ENCODE measurements around the gene DAP3.
A peak's percentile ranks its signal among the peaks of the same experiment; 100 is the strongest.
"Not testable (repeated sequence)": the region's sequence is repeated elsewhere in the genome, so short reads cannot be mapped to it uniquely, and the experiment has no call there.

The DAP3 gene

DNA sequence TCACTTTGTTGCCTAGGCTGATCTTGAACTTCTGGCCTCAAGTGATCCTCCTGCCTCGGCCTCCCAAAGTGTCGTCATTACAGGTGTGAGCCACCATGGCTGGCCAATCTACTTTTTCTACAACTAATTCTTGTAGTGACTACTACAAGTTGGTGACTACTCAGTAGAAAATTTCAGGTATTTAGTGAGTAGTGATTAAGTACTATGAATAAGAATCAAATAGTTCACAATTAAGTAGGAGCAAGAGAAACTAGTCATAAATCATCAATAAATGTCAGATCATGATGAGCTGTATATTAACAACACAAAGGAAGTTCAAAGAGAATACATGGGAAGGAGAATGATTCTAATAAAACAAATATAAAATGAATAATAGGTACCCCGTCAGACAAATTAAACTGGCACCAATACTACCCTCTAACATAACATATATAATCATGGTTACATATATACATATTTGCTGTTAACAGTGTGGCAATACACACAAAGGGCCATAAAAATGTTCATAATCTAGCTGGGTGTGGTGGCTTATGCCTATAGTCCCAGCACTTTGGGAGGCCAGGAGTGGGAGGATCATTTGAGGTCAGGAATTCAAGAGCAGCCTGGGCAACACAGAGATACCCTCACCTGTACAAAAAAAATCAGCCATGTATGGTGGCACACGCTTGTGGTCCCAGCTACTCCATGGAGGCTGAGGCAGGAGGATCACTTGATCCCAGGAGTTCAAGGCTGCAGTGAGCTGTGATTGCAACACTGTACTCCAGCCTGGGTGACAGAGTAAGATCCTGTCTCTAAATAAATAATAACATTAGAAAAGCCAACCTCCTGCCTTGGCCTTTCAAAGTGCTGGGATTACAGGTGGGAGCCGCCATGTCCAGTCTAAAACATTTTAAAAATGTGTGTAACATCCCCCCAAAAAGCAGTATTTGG, 19.4 kb upstream of the DAP3 start:
- TF ChIP-seq POLR2A (IDR thresholded peaks at IDR 0.05; ENCODE audit: low read length): no peak
- TF ChIP-seq GATA1 (IDR thresholded peaks at IDR 0.05; ENCODE audit: low read depth, low read length): no peak
- no peak for DNase-seq

DNA sequence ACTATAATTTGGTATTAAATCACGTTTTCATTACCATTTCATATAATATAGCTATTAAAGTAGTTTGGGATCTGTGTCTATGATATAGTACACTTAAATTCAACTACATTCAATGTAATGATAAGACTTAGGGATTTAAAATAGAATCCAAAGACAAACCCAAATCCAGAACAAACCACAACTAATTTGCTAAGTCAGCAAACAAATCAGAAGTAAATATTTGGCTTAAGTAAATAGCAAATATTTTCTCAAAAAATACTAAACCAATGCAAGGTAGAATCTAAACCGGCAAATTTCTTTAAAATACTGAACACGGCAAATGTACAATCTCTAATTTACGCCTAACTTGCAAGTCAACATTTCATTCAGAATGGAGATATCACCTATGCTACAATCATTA, 17.1 kb upstream of the DAP3 start:
- no peak for DNase-seq
- TF ChIP-seq GATA1 (IDR thresholded peaks at IDR 0.05; ENCODE audit: low read depth, low read length) (no peak), POLR2A (IDR thresholded peaks at IDR 0.05; ENCODE audit: low read length) (no peak)

DNA sequence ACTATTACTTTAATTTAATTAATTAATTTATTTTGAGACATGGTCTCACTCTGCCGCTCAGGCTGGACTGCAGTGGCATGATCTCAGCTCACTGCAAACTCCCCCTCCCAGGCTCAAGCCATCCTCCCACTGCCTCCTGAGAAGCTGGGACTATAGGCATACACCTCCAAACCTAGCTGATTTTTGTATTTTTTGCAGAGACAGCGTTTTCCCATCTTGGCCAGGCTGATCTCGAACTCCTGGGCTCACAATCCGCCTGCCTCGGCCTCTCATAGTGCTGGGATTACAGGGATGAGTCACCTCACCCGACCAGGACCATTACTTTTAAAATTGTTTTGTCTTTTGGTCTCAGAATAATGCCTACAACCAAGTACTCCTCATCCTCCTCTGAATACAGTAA, 15.9 kb upstream of the DAP3 start:
- TF ChIP-seq POLR2A (IDR thresholded peaks at IDR 0.05; ENCODE audit: low read length): no peak
- TF ChIP-seq GATA1 (IDR thresholded peaks at IDR 0.05; ENCODE audit: low read depth, low read length): no peak
- DNase-seq: no peak

DNA sequence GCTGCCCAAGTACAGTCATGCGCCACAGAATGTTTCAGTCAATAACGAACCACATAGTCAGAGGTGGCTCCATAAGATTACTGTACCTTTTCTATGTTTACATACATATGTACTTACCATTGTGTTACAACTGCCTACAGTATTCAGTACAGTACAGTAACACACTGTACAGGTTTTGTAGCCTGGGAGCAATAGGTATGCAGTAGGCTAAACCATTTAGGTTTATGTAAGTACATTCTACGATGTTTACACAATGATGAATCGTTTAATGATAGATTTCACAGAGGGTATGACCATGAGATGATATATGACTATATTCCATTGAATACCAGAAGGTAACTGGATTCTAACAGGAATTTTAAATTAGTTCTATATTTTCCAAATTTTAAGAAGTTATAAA, 10.9 kb upstream of the DAP3 start:
- no peak for TF ChIP-seq GATA1 (IDR thresholded peaks at IDR 0.05; ENCODE audit: low read depth, low read length)
- TF ChIP-seq POLR2A (IDR thresholded peaks at IDR 0.05; ENCODE audit: low read length): no peak

DNA sequence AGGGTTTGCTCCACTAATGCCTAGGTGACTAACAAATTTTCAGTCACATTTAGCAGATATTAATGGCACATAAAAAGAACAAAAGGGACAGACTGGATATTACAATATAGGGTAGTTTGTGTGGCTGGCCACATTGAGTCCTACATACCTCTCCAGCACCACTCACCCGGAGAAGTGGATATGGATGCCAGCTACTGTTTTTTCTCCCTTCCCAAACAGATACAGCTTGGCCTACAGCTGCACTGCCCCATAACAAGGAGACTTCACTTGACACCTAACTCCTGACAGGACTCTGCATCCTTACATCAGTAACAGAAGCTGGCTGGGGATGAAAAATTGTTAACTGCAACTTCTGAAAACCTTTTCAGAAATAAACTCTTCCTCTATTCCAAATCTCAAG, 9.9 kb upstream of the DAP3 start:
- DNase-seq: not testable (repeated sequence)

More for the DNA sequence above, 10.9 kb upstream of the DAP3 start:
- no peak for DNase-seq

DNA sequence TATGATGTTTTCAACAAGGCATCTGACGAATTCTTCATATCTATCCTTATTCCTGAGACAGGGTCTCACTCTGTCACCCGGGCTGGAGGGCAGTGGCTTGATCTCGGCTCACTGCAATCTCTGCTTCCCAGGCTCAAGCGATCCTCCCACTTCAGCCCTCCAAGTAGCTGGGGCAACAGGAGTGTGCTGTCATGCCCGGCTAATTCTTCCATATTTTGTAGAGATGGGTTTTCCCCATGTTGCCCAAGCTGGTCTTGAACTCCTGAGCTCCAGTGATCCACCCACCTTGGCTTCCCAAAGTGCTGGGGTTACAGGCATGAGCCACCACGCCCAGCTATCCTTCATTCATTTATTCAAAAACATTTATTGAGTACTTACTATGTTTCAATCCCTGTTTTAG, 8.4 kb upstream of the DAP3 start:
- DNase-seq: no peak

DNA sequence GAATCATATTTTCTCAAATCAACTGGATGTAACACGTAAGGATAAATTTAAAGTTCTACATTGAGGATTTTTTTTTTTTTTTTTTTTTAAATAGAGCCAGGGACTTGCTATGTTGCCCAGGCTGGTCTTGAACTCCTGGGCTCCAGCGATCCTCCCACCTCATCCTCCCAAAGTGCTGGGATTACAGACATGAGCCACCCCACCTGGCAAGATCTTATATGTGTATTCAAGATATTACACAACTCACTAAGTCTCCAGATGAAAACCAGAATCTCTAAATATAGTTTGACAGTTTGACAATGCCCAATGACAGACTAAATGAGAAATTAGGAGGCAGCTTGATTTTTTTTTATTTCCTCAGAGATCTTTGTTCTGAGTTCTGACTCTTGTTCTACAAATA, 7.1 kb upstream of the DAP3 start:
- DNase-seq: no peak
- TF ChIP-seq GATA1 (IDR thresholded peaks at IDR 0.05; ENCODE audit: low read depth, low read length) (no peak), POLR2A (IDR thresholded peaks at IDR 0.05; ENCODE audit: low read length) (no peak)

More for the DNA sequence above, 8.4 kb upstream of the DAP3 start:
- TF ChIP-seq POLR2A (IDR thresholded peaks at IDR 0.05; ENCODE audit: low read length) (no peak), GATA1 (IDR thresholded peaks at IDR 0.05; ENCODE audit: low read depth, low read length) (no peak)

DNA sequence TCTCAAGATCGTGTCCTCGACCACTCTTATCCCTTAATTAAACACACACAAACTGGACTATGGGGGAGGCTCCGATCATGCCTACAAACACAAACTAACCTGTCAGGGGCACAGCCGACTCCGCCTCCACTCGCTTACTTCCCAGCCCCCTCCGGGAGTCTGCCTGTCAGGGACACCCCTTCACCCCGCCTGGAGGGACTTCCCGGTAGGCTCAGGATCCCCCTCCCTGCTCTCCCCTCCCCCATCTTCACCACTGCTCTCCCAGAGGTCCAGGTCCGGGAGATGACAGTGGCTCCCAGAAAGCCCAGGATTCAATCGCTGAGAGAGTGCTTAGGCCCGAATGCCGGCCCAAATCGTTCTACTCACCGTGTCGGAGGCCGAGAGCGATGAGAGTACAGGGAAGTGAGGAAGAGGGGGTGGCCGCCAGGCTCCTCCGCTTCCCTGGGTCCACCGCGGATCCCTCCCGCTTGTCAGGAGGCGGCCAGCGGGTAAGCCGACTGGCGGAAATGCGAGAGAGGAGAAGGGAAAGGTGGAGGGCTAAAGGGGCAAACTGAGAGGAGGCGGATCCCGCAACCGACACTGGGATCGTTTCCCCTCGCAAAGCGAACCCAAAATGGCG, 1.1 kb upstream of the DAP3 start:
- not testable (repeated sequence) for DNase-seq

DNA sequence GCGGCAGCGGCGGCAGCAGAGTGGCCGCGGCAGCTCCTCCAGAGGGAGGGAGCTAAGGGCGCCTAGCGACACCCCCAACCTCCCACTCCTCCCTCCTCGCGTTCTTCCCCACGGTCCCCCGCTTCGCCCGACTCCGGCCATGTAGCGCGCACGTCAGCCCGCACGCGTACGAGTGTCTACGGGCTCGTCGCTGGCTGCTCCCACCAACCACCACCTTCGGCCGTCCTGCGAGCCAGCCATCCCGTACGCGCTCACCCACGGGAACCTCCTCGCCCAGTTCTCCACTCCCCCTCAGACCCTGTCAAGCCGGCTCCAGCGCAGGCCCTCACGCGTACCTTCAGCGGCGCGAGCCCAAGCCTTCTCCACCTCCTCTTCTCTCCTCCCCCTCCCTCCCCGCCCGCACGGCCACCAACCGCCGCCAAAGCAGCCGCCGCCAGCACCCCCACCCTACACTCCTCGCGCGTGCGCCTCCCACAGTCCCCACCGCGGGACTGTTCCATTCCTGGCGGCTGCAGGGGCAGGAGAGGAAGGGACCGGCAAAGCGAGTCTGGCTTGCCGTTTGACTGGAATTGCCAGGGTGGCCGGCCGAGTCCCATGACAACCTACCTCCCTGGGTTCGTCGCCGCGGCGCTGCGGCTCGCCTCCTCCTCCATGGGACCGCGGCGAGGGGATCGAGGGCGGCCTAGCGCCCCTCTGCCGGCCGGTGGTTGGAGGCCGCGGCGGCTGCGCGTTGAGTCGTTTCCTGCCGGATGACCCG, 389 bp upstream of the DAP3 start, which contains the start of gene YY1AP1:
TSS of gene YY1AP1 (minus strand) at position 451 of the 757 bp plus-strand sequence. CDS start 8,338 bp downstream, outside the sequence.
- peak; percentile 94 to 97 for DNase-seq
- TF ChIP-seq POLR2A (IDR thresholded peaks at IDR 0.05; ENCODE audit: low read length) (peak; percentile 77), GATA1 (IDR thresholded peaks at IDR 0.05; ENCODE audit: low read depth, low read length) (no peak)

DNA sequence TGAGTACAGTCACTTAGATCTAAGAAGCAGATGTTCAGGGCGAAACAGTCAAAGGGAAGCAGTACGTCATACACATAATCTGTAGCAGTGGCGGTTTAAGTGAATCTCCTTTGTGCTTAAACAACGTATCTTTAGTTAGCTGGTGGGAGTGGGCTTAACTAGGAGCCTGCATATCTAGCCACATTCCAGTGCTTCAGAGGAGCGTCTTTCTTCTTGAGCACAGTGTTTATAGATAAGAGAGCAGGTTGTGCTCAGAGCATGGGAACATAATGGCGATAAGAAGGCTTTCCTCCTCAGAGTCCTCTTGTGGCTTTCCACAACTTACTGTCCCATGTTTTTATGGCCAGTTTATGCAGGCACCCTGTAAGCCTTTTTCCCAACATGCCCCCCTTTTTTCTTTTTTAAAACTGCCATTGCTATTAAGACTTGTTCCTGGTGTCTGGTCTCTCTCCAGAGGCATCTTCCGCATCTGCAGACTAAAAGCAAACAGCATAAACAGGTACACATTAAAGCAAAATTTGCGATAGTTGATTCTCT, 3.2 kb downstream of the DAP3 start:
- DNase-seq: peak; percentile 42 to 64
- no peak for TF ChIP-seq POLR2A (IDR thresholded peaks at IDR 0.05; ENCODE audit: low read length)
- no peak for TF ChIP-seq GATA1 (IDR thresholded peaks at IDR 0.05; ENCODE audit: low read depth, low read length)

DNA sequence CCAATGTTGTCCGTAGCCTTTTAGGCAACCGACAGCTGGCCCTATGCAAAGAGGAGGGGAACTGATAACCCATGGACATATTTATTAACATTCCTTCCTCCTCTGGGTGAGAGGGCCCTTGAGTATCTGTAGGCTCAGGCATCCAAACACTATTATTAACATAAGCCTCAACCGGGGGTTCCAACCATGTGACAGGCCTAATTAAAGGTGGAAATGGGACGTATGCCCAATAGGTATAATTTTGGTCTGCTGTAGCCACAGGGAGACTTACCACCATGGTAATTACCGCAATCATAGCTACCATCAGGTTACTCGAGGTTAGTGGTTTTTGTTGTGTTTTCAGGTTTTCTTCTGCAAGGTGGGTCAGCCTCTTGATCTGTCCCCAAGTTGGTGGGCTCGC, 5.3 kb downstream of the DAP3 start:
- no peak for DNase-seq
- TF ChIP-seq POLR2A (IDR thresholded peaks at IDR 0.05; ENCODE audit: low read length) (no peak), GATA1 (IDR thresholded peaks at IDR 0.05; ENCODE audit: low read depth, low read length) (no peak)

DNA sequence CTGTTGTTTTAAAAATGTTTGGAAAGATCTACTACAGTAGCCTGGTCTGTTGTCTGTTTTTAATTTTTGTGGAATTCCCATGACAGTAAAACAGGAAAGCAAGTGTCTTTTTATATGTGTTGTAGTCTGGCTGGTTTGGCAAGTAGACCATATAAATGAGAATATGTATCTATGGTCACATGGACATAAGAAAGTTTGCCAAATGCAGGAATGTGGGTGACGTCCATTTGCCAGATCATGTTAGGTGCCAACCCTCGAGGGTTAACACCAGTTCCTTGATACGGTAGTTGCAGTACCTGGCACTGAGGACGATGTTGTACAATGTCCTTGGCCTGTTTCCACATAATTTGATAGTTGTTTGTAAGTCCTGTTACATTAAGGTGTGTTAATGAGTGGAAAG, 6.2 kb downstream of the DAP3 start:
- TF ChIP-seq GATA1 (IDR thresholded peaks at IDR 0.05; ENCODE audit: low read depth, low read length) (no peak), POLR2A (IDR thresholded peaks at IDR 0.05; ENCODE audit: low read length) (no peak)
- DNase-seq: no peak

DNA sequence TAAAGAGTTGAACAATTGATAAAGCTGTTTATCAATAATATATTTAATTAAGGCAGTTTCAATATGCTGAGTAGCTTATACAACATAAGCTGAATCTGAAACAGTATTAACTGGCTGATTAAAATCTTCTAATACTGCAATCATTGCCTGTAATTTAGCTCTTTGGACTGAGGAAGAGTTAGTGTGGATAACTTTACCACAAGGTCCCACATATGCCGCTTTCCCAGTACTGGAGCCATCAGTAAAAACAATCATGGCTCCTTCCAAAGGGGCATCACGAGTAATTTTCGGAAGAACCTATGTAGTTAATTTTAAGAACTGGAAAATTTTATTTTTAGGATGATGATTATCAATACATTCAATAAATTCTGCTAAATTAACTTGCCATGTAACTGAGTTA, 6.7 kb downstream of the DAP3 start:
- no peak for TF ChIP-seq POLR2A (IDR thresholded peaks at IDR 0.05; ENCODE audit: low read length)
- no peak for TF ChIP-seq GATA1 (IDR thresholded peaks at IDR 0.05; ENCODE audit: low read depth, low read length)
- no peak for DNase-seq

DNA sequence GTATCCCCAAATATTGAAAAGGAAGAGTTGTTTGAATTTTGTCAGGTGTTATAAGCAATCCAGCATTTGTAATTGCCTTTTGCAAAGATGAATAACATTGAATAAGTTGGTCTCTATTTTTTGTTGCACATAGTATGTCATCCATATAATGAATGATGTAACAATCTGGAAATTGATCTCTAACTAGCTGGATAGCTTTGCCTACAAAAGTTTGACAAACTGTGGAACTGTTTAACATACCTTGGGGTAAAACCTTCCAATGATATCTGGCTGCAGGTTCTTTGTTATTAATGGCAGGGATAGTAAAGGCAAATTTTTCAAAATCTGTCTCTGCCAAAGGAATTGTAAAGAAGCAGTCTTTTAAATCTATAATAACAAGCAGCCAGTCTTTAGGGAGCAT, 7.6 kb downstream of the DAP3 start:
- no peak for DNase-seq
- no peak for TF ChIP-seq GATA1 (IDR thresholded peaks at IDR 0.05; ENCODE audit: low read depth, low read length)
- TF ChIP-seq POLR2A (IDR thresholded peaks at IDR 0.05; ENCODE audit: low read length): no peak

Data from erythroblast (primary cell).